SK-N-SH treated with all-trans-retinoic acid at 6 μM for 48 hours (cell line): ENCODE measurements around the gene VPS13C.

Source experiments
- ARNTL ChIP-seq: fragments of 450-650 bp; formaldehyde crosslinking; IDR thresholded peaks from 2 replicates; pipeline ENCODE4 v1.5.0; 2020; ENCODE audit warnings: low read depth, mild to moderate bottlenecking, moderate library complexity, borderline replicate concordance
- CREB5 ChIP-seq: fragments of 250-450 bp; sonication (Bioruptor Pico); IDR thresholded peaks from 2 replicates; pipeline ENCODE4 v1.5.1; 2020; ENCODE audit warnings: low read depth, mild to moderate bottlenecking, moderate library complexity
- ESRRG ChIP-seq: fragments of 250-450 bp; sonication (Bioruptor Pico); IDR thresholded peaks from 2 replicates; pipeline ENCODE4 v1.6.1; 2021; ENCODE audit warnings: mild to moderate bottlenecking
- ISL1 ChIP-seq: fragments of 250-450 bp; sonication (Bioruptor Pico); IDR thresholded peaks from 2 replicates; pipeline ENCODE4 v2.1.2; 2022; ENCODE audit warnings: mild to moderate bottlenecking, moderate library complexity
- OSR1 ChIP-seq: fragments of 250-450 bp; sonication (Bioruptor Pico); IDR thresholded peaks from 2 replicates; pipeline ENCODE4 v1.8.0; 2022; ENCODE audit warnings: moderate library complexity, mild to moderate bottlenecking, inconsistent platforms
- PATZ1 ChIP-seq: fragments of 250-450 bp; sonication (Bioruptor Pico); IDR thresholded peaks from 2 replicates; pipeline ENCODE4 v1.8.0; 2020; ENCODE audit warnings: mild to moderate bottlenecking, moderate library complexity, borderline replicate concordance
- PPARA ChIP-seq: fragments of 250-450 bp; sonication (Bioruptor Pico); IDR thresholded peaks from 2 replicates; pipeline ENCODE4 v1.5.0; 2020; ENCODE audit warnings: mild to moderate bottlenecking, borderline replicate concordance
- RARB ChIP-seq: fragments of 250-450 bp; sonication (Bioruptor Pico); IDR thresholded peaks from 2 replicates; pipeline ENCODE4 v1.8.0; 2021; ENCODE audit warnings: mild to moderate bottlenecking, moderate library complexity
- SNAI2 ChIP-seq: fragments of 250-450 bp; sonication (Bioruptor Pico); IDR thresholded peaks from 2 replicates; pipeline ENCODE4 v1.5.0; 2020; ENCODE audit warnings: mild to moderate bottlenecking, moderate library complexity
- TOX ChIP-seq: fragments of 250-450 bp; sonication (Bioruptor Pico); IDR thresholded peaks from 2 replicates; pipeline ENCODE4 v1.8.0; 2021; ENCODE audit warnings: mild to moderate bottlenecking, moderate library complexity, borderline replicate concordance
- TSHZ2 ChIP-seq: fragments of 250-450 bp; sonication (Bioruptor Pico); IDR thresholded peaks from 2 replicates; pipeline ENCODE4 v1.5.0; 2020; ENCODE audit warnings: mild to moderate bottlenecking, moderate library complexity

DNA sequence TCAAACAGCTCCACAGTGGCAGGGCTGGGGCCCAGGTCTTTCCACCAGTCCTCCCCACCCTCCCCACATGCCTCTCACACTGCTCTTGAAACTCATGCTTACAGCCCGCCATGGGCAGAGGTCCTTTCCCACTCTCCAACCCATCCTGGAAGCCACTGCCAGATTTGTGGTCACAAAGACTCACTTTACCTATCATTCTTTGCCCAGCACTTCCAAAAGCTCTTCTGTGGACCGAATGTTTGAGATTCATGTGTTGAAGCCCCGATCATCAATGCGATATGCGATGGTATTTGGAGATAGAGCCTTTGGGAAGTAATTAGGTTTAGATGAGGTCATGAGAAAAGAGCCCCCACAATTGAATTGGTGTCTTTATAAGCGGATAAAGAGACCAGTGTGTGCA lies 247.8 kb downstream of the VPS13C start:
- TF ChIP-seq ISL1, result no peak
- no peak for TF ChIP-seq PATZ1 (CRISPR knock-in tag)
- no peak for TF ChIP-seq TSHZ2 (CRISPR knock-in tag)
- TF ChIP-seq TOX (CRISPR knock-in tag), result no peak
- TF ChIP-seq PPARA (CRISPR knock-in tag), result no peak
- TF ChIP-seq SNAI2 (CRISPR knock-in tag), result no peak
- TF ChIP-seq ARNTL (CRISPR knock-in tag), result no peak
- TF ChIP-seq OSR1, result no peak
- TF ChIP-seq CREB5 (CRISPR knock-in tag), result no peak
- no peak for TF ChIP-seq ESRRG (CRISPR knock-in tag)
- no peak for TF ChIP-seq RARB (CRISPR knock-in tag)
